WI38 (cell line): ENCODE data around the gene MAIP1.

Experiments used
- H3K4me3 ChIP-seq: 2 replicates; pipeline ENCODE4 v1.5.1; 2011; ENCODE audit warnings: low read depth, mild to moderate bottlenecking, control low read depth, low read length
- CTCF ChIP-seq: IDR thresholded peaks from 2 replicates; pipeline ENCODE4 v1.5.1; 2012; ENCODE audit warnings: low read depth, mild to moderate bottlenecking, control low read depth, low read length

The MAIP1 gene

GRCh38 chr2:199987586-199987985 is 32.2 kb downstream of the MAIP1 start:
- no peak for TF ChIP-seq CTCF
- H3K4me3 ChIP-seq, result no peak overlapping the region

GRCh38 chr2:199988151-199988550 is 32.8 kb downstream of the MAIP1 start:
- no peak overlapping the region for H3K4me3 ChIP-seq
- TF ChIP-seq CTCF, result no peak

- H3K4me3 ChIP-seq, result no peak overlapping the region
- no peak for TF ChIP-seq CTCF
These were observed 34.4 kb downstream of the MAIP1 start for GRCh38 chr2:199989822-199990221.

- H3K4me3 ChIP-seq, result no peak overlapping the region
- no peak for TF ChIP-seq CTCF
These were observed 36.3 kb downstream of the MAIP1 start for GRCh38 chr2:199991691-199992090.

GRCh38 chr2:199992296-199992695 is 36.9 kb downstream of the MAIP1 start:
- no peak for TF ChIP-seq CTCF
- H3K4me3 ChIP-seq, result no peak overlapping the region

- TF ChIP-seq CTCF, result no peak
- no peak overlapping the region for H3K4me3 ChIP-seq
These were observed 39.0 kb downstream of the MAIP1 start for GRCh38 chr2:199994371-199994770.

- TF ChIP-seq CTCF, result no peak
- no peak overlapping the region for H3K4me3 ChIP-seq
These were observed 39.5 kb downstream of the MAIP1 start for GRCh38 chr2:199994896-199995295.

- no peak for TF ChIP-seq CTCF
- H3K4me3 ChIP-seq, result no peak overlapping the region
These were observed 41.9 kb downstream of the MAIP1 start for GRCh38 chr2:199997296-199997695.
